Measurements from ENCODE around the gene MAGI2.

Gene MAGI2

GRCh38 chr7:78129865-78130264 is 1323.6 kb downstream of the MAGI2 start:
- no peak for DNase-seq (ENCODE audit: extremely low spot score, insufficient read length, low read depth)
- no peak for FAIRE-seq

- DNase-seq (ENCODE audit: extremely low spot score, insufficient read length, low read depth) (no peak), FAIRE-seq (no peak)
Observed at GRCh38 chr7:78127009-78127408, 1326.5 kb downstream of the MAGI2 start.

- DNase-seq (ENCODE audit: extremely low spot score, insufficient read length, low read depth): no peak
- no peak for FAIRE-seq
Observed at GRCh38 chr7:78125884-78126283, 1327.6 kb downstream of the MAGI2 start.

GRCh38 chr7:78124216-78124615 is 1329.3 kb downstream of the MAGI2 start:
- DNase-seq (ENCODE audit: extremely low spot score, insufficient read length, low read depth) (no peak), FAIRE-seq (no peak)

GRCh38 chr7:78121888-78122287 is 1331.6 kb downstream of the MAGI2 start:
- DNase-seq (ENCODE audit: extremely low spot score, insufficient read length, low read depth) (no peak), FAIRE-seq (no peak)

GRCh38 chr7:78118470-78118869 is 1335.0 kb downstream of the MAGI2 start:
- FAIRE-seq (no peak), DNase-seq (ENCODE audit: extremely low spot score, insufficient read length, low read depth) (no peak)

GRCh38 chr7:78115876-78116275 is 1337.6 kb downstream of the MAGI2 start:
- DNase-seq (ENCODE audit: extremely low spot score, insufficient read length, low read depth): no peak

GRCh38 chr7:78114993-78115392 is 1338.5 kb downstream of the MAGI2 start:
- DNase-seq (ENCODE audit: extremely low spot score, insufficient read length, low read depth): no peak
- FAIRE-seq: no peak

More at GRCh38 chr7:78115876-78116275, 1337.6 kb downstream of the MAGI2 start:
- FAIRE-seq: no peak

GRCh38 chr7:78112488-78112887 is 1341.0 kb downstream of the MAGI2 start:
- FAIRE-seq (no peak), DNase-seq (ENCODE audit: extremely low spot score, insufficient read length, low read depth) (no peak)

GRCh38 chr7:78111386-78111785 is 1342.1 kb downstream of the MAGI2 start:
- FAIRE-seq (no peak), DNase-seq (ENCODE audit: extremely low spot score, insufficient read length, low read depth) (no peak)

GRCh38 chr7:78103475-78103874 is 1350.0 kb downstream of the MAGI2 start:
- FAIRE-seq (no peak), DNase-seq (ENCODE audit: extremely low spot score, insufficient read length, low read depth) (no peak)

- FAIRE-seq (no peak), DNase-seq (ENCODE audit: extremely low spot score, insufficient read length, low read depth) (no peak)
Observed at GRCh38 chr7:78101076-78101475, 1352.4 kb downstream of the MAGI2 start.

- FAIRE-seq (no peak), DNase-seq (ENCODE audit: extremely low spot score, insufficient read length, low read depth) (no peak)
Observed at GRCh38 chr7:78099715-78100394, 1353.6 kb downstream of the MAGI2 start.

GRCh38 chr7:78095549-78095948 is 1357.9 kb downstream of the MAGI2 start:
- no peak for FAIRE-seq
- no peak for DNase-seq (ENCODE audit: extremely low spot score, insufficient read length, low read depth)

- FAIRE-seq (no peak), DNase-seq (ENCODE audit: extremely low spot score, insufficient read length, low read depth) (no peak)
Observed at GRCh38 chr7:78092331-78092730, 1361.1 kb downstream of the MAGI2 start.

GRCh38 chr7:78090616-78091015 is 1362.9 kb downstream of the MAGI2 start:
- DNase-seq (ENCODE audit: extremely low spot score, insufficient read length, low read depth) (no peak), FAIRE-seq (no peak)

- FAIRE-seq (no peak), DNase-seq (ENCODE audit: extremely low spot score, insufficient read length, low read depth) (no peak)
Observed at GRCh38 chr7:78083476-78084120, 1369.9 kb downstream of the MAGI2 start.

- FAIRE-seq (no peak), DNase-seq (ENCODE audit: extremely low spot score, insufficient read length, low read depth) (no peak)
Observed at GRCh38 chr7:78082556-78082955, 1370.9 kb downstream of the MAGI2 start.

GRCh38 chr7:78081888-78082287 is 1371.6 kb downstream of the MAGI2 start:
- FAIRE-seq: no peak
- no peak for DNase-seq (ENCODE audit: extremely low spot score, insufficient read length, low read depth)

- DNase-seq (ENCODE audit: extremely low spot score, insufficient read length, low read depth) (no peak), FAIRE-seq (no peak)
Observed at GRCh38 chr7:78081344-78081743, 1372.1 kb downstream of the MAGI2 start.

- DNase-seq (ENCODE audit: extremely low spot score, insufficient read length, low read depth) (no peak), FAIRE-seq (no peak)
Observed at GRCh38 chr7:78080811-78081210, 1372.7 kb downstream of the MAGI2 start.

GRCh38 chr7:78080241-78080640 is 1373.2 kb downstream of the MAGI2 start:
- no peak for FAIRE-seq

More at GRCh38 chr7:78080241-78080640, 1373.2 kb downstream of the MAGI2 start:
- DNase-seq (ENCODE audit: extremely low spot score, insufficient read length, low read depth): no peak

All from GM18507 (cell line).